Hematopoietic multipotent progenitor cell treated with erythropoietin and hydrocortisone succinate and interleukin-3 and kit ligand, for 4 days (in vitro differentiated cells): ENCODE data around the gene DDX24.

Experiments used
- DNase-seq: peaks from one replicate; pipeline ENCODE4 v3.0.0-alpha.2; 2015

The DDX24 gene

DNA sequence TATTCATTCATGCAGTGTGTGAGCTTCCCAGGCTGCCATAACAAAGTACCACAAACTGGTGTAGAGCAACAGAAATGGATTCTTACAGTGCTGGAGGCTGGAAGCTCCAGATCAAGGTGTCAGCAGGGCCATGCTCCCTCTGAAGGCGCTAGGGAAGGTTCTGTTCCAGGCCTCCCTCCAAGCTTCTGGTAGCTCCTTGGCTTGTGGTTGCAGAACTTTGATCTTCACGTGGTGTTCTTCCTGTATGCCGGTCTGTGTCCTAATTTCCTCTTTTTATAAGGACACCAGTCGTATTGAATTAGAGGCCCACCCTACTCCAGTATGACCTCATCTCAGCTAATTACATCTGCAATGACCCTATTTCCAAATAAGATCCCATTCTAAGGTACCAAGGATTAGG lies 51.7 kb downstream of the DDX24 start:
- peak; percentile 67 for DNase-seq

DNA sequence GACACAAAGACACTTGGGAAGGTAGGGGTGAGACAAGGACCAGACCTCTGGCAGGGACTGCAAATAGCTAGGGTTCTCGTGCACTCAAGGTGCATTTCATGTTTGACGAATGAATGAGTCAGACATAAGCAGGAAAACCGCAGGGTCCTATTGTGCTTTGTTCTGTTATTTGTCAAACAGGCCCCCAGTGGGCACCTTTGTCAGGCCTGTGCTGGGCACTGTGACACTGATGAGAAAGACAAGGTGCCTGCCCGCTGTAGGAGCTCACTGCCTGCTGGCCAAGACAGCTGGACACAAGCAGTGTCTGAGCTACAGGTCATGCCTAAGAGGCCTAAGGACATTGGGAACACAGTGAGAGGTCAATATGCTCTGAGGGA lies 52.6 kb downstream of the DDX24 start:
- DNase-seq, result peak; percentile 51

DNA sequence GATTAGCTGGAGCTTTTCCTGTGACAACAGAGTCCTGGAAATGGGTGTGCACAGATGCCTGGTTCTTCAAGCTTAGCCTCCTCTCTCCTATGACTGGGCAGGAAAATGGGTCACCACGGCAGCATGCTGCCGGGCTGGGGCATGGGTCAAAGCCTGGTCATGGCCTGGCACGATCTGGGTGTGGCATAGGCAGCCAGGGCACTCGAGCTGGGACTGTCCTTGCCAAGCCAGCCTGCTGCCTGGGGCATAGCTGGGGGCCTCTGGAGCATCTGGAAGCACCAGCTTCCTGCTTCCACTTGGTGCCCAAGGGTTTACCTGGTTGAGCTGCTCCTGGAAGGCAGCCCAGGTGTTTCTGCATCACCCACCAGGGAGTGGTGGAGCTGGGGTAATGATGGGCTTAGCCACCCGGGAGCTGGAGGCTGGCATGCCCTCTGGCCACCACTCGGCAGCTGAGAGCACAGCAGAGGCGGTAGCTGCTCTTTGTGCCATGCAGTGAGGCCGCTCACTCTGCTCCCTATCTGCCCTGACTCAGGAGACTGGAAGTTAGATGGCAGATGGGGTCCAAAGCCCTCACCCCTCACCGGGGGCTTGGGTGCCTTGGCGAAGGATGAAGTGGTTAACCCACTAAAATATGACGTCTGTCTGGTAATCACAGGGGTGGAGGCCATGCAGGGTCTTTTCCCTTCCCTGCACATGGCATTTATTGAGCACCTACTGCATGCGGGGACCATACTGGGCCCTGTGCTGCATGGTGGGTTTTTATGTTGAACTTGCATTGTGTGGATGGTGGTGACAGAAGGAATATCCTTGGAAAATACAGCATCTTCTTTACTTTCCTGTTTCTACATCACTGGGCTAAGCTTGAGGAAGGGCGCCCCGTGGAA lies 53.2 kb downstream of the DDX24 start:
- DNase-seq, result no peak

DNA sequence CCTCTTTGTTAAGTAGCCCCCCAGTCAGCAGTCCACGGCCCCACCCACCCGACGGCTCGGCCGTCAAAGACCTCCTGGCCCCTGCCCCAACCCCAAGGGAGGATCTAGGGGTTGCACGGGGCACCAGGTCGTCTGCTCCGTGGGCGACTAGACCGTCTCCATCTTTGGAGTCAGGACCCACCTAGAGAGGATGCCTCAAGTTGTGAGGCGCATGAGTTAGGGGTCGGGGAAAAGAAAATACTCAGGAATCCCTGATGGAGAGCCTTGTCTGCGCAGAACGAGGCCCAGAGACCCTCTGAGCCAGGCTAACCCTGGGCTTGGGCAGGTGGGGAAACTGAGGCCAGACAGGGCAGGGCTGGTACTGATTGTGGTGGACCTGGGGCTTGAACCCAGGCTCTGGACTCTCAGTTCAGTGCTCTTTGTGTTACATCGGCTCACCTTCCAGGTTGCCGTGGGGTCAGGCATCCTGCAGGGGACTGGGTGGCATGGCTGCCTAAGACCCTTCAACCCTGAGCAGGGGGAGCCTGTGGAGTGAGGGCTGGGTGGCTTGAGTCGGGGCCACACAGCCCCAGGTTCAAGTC lies 54.0 kb downstream of the DDX24 start:
- no peak for DNase-seq

DNA sequence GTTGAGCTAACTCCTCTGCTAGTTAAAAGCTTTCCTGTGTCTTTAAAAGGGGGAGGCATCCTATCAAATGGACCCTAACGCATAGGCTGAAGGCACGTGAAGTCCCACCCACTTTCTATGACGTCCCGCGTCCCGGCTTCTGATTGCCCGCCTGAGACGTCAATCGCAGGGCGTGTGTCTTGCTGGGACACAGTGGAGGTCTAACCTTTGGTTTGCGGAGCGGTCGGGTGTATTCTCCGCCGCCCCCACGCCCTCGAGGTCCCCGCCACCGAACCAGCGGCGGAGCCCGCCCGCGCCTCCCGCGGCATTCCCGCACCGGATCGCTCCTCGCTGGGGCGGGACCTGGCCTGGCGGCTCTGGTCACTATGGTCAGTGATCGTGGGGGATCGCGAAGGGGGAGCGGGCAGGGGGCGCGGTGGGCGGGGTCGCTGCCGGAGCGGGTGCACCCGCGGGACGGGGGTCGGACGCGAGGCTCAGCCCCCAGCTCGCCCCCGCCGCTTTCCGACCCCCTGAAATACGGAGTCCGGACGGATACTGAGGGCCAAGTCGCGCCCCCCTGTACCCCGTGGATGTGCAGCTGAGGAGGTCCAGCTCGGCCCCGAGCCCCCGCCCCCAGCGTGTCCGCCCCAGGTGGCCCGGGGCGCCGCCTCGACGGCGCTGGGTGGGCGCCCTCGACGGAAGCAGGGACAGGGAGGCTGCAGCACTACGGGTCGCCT lies 54.7 kb downstream of the DDX24 start, which contains the start of gene OTUB2:
Gene OTUB2 (plus strand): TSS at position 168 of the 716 bp plus-strand sequence. CDS start 198 bp downstream, at position 366.
- peak; percentile 99 for DNase-seq

DNA sequence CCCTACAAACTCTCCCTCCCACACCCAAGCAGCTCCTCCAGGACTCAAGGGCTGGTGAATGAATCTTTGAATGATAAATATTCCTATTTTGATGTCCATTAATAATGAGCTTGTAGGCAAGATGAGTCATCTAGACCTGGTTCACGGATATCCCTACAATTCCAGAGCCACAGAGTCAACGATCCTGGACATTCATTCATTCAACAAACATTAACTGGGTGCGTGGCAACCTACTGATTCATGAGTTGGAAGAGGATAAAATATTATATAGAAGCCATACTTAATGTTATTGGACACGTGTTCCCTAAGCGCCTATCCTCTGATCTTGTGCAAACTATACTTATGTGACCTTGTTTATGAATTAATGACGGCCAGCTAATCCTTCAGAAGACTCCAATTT lies 55.3 kb downstream of the DDX24 start:
- no peak for DNase-seq

DNA sequence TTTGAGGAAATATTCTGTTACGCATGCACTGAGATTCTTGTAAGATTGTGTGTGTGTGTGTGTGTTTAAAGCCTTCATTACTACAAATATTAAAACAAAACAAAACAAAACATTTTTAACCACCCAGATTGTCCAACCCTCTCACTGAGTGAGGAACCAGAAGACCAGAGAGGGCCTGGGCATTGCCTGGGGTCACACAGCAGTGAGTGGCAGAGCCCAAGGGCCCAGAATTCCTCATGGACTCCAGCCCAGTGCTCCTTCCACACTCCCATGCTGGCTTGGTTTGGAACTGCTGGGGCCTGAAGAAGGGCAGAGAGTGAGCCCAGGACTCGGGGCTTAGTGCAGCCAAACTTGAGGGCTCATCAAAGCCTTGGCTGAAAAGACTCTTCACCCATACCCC lies 56.5 kb downstream of the DDX24 start:
- DNase-seq, result no peak

DNA sequence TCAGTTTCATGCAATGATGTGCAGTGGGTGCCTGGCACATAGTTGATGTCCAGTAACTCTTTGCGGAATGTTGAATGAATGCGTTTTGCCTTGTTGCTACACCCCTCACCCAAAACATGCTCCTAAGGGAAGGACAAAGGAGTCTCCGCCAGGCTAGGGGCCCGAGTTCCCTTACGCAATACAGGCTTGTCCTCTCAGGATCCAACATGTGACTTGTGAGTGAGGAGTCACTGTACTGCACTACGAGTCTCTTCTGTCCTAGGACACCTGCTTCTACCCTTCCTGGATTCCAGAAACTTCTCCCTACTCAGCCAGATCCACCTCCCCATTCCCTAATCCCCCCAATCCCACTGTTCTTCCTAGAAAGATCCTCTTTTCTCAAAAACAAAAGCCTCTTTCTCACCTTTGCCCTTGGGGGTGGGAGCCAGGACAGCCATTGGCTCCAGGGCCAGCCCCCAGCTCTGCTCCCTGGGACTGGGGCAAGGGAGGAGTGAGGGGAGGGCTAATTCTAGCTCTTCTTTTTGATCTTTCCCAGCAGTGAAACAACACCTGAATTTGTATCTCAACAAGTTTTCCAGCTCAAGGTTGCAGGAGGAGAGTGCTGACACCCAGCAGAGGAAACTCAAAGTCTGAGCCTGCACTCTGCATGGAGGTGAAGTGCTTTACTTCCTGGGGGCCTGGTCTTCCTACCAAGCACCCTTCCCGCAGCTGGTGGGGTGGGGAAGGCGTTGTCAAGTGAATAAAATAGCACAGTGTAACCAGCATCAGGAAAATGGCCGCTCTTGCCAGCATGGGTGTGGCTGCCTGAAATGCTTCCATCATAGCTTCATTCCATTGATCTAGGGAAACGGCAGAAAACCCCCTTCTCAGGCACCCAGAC lies 58.2 kb downstream of the DDX24 start:
- no peak for DNase-seq

DNA sequence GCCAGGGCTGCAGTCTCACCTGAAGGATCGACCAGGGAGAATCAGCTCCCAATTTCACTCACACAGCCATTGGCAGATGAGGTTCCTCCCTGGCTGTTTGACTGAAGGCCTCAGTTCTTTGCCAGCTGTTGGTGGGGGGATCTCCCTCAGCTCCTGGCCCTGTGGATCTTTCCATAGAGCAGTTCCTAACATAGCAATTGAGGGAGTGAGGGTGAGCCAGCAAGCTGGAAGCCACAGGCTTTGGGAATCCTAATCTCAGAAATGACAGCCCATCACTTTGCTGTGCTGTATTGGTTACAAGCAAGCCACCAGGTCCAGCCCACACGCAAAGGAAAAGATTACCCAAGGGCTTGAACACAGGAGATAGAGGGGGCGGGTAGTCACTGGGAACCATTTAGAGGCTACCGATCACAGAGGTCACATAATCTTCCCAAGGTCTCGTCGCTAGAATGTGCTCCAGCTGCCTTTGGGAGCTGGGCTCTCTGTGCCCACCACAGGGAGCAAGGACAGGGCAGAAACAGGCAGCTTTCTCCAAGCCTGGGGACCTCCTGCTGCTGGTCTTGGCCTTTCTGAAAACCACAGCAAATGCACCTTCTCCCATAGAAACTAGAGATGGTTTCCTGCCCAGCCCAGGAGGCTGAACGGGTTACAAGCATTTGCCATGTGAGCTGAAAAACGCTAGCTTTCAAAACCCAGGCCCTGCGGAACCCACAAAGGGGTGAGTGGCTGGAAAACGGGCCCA lies 59.4 kb downstream of the DDX24 start:
- DNase-seq, result no peak

DNA sequence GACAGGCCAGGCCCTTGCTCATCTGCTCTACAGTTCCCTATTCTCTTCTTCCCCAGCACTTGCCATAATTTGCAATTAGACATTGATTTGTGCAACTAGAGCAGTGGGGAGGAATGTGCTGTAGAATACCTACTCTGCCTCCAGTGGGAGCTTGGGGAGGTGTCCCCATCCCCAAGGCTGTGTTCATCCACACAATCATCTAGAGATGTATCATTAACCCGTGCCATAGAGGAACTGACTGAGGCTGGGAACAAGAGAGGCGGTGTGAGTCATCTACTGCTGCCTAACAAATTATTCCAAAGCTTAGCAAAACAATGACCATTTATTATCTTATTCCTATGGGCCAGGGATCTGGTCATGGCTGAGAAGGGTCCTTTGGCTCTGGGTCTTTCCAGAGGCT lies 60.0 kb downstream of the DDX24 start:
- DNase-seq, result no peak

DNA sequence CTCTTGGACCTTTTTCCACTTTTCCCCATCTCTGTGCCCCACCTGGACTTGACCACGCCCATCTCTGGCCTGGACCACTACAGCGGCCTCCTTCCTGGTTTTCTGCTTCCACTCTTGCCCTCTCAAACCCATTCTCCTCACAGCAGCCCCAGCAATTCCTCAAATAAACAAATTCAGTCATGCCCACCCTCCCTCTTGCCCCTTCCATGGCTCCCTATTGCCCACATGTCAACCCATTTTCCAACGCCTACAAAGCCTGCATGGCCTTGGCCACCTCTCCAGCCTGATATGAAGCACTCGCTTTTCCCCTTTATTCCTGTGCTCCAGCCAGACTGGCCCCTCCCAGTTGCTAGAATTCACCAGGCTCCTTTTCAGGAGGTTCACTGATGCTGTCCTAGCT lies 60.7 kb downstream of the DDX24 start:
- DNase-seq, result no peak

DNA sequence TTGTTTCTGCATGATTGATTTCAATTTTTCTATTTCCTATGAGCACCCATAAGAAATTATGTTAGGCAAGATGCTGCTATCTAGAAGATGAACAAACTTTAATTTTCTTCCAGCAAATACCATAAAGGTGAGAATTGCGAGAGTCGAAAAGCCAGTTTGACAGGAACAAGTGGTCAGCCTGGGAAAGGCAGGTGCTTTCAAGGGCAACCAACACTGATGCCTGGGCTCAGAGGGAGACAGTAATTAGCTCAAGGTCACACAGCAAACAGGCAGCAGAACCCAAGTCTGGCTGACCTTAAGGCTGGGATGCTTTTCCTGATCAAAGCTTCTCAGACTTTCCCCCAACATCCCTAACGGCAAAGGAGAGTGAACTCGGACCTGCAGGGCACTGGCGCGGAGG lies 61.7 kb downstream of the DDX24 start:
- no peak for DNase-seq

DNA sequence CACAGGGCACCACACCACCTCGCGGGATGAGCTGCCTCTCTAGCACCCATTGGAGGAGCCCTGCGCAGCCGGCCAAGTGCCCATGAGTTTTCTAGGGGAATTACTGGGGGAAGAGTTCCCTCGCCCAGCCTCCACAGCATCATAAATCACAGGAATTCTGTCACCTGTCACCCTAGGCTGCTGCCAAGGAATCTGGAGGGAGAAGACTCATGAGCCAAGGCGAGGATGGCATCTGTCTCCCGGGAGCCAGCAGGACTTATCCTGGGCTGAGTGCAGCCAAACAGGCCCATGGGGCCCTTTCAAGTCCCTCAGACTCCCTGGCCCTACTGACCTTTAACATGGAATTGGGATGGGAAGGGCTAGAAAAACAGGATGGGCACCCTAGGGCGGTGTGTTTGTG lies 62.7 kb downstream of the DDX24 start:
- no peak for DNase-seq

DNA sequence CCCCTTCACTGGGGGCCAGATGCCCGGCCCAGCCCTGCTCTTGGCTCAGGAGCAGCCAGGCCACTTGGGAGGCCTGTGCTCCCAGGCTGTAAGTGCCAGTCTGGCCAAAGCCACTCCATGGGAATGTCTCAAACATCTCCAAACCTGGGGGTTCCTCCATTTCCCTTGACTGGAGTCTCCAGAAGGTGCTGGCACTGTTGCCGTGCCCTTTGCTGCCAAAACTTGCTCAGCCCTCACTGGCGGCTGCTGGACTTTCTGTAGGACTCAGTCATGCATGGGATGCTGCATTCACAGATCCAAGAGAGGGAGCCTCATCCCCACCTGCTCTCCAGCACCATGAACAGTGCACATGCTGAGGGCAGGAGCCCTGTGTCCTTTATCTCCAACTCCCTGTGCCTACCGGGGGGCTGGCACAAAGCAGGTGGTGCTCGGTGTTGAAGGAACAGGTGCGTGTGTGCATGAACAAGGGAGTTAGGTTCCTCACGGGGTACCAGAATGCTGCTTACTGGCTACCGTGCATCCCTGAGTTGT lies 64.5 kb downstream of the DDX24 start:
- DNase-seq, result no peak

DNA sequence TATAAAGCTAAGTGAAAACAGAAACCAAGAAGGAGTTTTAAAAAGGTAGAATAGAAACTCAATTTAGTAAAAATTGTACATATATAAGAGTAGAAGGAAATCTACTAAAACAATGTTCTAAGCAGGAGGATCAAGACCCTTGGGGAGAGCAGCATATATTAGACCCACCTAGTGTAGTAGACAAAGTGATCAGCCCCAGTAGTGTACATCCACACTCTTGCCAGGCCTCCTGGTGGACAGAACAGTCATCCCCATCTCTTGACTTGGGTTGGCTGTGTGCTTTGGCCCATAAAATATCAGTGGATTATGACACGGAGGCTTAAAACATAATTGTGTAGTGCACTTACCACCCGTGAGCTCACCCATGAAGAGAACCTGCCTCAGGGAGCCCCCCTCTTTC lies 65.8 kb downstream of the DDX24 start:
- no peak for DNase-seq

DNA sequence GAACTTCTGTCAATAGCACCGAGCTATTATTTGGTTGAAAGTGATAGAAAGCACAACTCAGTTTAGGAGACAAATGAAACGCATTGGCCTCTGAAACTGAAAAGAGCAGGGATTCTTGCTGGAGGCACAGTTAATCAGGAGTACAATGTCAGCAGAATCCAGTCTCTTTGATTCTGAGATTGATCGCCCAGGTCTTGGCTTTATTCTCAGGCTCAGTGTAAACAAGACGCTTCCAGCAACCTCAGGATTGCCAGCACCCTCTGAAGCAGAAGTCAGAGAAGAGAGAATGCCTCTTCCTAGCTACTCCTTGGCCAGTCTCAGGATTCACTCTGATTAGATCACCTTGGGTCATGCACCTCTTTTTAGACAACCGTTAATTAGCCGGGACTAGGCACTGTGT lies 66.6 kb downstream of the DDX24 start:
- no peak for DNase-seq

DNA sequence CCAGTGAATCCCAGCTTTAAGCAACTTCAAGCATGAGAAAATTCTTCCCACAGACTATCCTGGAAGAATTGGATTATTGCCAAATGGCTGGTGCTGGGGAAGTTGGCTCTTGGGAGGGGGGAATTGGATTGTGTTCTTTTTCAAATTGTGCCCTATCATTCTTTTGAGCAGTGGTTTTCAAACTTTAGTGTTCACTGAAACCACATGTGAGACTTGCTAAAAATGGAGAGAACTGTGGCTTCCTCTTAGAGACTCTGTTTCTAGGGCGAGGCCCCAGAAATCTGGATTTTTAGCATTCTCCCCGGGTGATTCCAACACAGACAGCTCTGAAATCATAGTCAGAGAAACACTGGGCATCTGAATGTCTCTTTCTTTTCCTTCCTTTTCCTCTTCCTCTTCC lies 69.2 kb downstream of the DDX24 start:
- no peak for DNase-seq

DNA sequence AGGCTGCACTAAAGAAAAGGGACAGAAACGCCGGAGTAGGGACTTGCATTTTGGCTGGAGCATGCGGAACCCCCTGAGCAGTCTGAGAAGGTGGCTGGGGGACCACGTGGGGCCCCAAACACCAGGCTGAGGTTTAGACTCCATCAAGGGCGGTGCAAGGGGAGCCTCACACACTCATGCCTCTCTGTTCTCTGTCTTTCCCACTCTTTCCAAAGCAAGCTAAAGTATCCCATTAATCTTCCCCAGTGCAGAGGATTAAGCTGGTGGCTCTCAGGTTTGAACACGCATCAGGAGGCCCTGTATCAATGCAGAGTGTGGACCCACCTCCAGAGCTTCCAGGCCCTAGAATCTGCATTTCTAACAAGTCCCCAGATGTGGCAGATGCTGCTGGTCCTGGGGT lies 70.4 kb downstream of the DDX24 start:
- DNase-seq, result no peak

DNA sequence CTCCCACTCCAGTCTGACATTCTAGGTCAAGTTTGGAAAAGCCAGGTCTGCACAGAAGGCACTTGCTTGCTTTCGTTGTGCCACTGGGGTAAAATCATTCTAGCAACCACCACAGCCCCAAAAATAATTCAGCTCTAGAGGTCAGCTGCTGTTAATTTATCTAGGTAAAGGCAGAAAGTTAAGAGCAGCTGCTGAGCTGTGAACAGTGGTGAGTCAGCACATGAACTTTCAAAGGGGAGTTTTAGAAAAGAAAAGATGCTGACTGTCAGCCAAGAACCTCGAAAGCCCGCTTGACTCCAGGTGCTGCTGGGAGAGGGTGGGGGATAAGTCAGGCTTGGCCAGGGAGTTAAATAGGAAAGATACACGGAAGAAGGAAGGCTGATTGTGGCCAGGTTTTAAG lies 71.2 kb downstream of the DDX24 start:
- no peak for DNase-seq

DNA sequence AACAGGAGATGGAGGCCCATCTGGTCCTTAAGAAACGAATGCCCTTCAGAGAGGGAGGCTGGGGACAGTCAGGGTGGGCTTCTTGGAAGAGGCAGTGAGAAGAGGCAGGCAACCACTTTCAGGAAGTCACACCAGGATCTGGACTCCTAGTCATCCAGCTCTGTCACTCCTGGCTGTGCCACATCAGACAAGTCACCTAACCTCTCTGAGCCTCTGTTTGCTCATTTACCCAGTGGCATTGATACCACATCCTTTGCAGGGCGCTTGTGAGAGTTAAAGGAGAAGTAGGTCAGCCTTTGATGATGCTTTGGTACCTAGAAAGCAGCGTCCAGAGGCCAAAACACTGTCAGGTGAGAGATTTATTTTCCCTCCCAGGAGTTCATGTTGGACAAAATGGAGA lies 72.8 kb downstream of the DDX24 start:
- no peak for DNase-seq

DNA sequence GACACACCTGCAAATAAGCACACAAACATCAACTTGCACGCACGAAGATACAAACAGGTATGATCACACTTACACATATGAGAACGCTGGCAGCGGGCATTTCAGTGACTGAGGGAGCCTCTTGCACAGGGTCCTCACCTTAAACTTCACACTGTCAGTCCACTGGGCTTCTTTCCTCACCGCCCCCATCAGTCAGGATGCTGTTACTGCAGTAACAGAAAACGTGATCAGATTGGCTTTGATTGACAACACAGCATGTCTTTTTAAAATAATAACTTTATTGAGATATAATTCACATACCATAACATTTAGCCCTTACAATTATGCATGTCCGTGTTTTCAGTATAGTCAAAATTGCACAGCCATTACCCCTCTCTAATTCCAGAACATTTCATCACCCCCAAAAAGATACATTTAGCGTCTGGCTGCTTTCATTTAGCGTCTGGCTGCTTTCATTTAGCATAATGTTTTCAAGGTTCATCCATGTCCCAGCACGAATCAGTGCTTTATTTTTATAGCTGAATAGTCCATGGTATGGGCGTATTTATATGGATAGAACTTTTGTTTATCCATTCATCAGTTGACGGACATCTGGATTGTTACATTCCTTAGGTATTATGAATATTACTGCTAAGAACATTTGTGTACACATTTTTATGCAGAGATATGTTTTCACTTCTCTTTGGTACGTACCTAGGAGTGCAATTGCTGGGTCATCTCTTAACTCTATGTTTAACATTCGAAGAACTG lies 75.5 kb downstream of the DDX24 start:
- peak; percentile 43 for DNase-seq
